ENCODE results near the gene ELN. TPM values are rescaled to one million over a fixed set of nuclear protein-coding genes. Genes with fewer than 3 reads are reported as not detected.

ELN gene
- total RNA-seq, 1 experiment from 2014 or later: 0.37 TPM

DNA sequence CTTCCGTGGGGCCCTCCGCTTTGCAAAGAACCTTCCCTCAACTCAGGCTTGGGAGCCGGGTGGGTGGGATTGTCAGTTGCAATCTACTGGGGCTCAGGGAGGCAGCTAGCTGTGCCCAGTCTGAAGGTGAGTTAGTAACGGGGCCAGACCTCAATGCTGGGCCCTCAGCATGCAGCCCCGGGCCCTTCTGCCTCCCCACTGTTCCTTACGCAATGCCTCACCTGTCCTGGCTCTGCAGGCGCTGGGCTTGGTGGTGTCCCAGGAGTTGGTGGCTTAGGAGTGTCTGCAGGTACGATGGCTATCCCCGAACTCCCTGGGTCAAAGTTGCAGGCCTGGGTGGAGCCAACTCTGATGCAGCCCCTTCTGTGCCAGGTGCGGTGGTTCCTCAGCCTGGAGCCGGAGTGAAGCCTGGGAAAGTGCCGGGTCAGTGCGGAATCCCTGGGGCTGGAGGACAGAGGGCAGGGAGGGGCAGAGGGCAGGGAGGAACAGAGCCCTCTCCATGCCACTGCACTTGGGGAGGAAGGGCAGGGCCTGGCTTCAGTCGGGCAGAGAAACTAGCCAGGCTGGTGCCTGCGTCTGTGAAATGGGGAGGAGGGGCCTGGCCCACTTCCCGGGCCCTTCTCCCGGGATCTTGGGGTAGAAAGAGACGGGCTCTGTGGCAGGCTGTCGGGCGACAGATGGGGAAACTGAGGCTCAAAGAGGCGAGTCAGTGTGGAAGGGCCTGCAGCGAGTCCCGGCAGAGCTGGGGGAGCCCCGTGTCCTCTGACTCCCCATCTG is 15.0 kb downstream of the ELN start:
- peak overlapping the region in 1 of 2 experiments; percentile 41; a peak in 3 of 5 replicates for H3K4me3 Mint-ChIP-seq
- no peak overlapping the region for H2BK20ac ChIP-seq (ENCODE audit: low read depth, low read length, poor library complexity, severe bottlenecking)
- H4K5ac ChIP-seq (ENCODE audit: insufficient read length, low read depth, low read length): no peak overlapping the region
- H3K56ac ChIP-seq (ENCODE audit: insufficient read length, low read depth, low read length): no peak overlapping the region
- WGBS (ENCODE audit: extremely low coverage, insufficient read length, low lambda C conversion rate): no CpG with 5 or more reads among the region's 24 CpGs
- H2BK12ac ChIP-seq (ENCODE audit: insufficient read length, low read depth, low read length): peak overlapping the region; percentile 16
- no peak overlapping the region for H4K8ac ChIP-seq (replicated peaks; ENCODE audit: insufficient read length, low read depth, low read length)
- H3K36me3 Mint-ChIP-seq (ENCODE audit: insufficient read depth in 1 of 3, low read depth in 3 of 3): no peaks in the 10 kb centered on the region
- no peak for DNase-seq
- peak overlapping the region in 2 of 3 experiments; percentile 75 to 96; a peak in 5 of 7 replicates for H3K27ac Mint-ChIP-seq
- H3K14ac ChIP-seq (ENCODE audit: insufficient read depth, low read length): peak overlapping the region; percentile 38; the same call in 1 of the 2 replicates
- no peak overlapping the region for H3K9ac ChIP-seq (ENCODE audit: extremely low read depth, insufficient read length, low read length)
- H4K20me1 ChIP-seq (ENCODE audit: control insufficient read depth, insufficient read depth, insufficient read length): no peaks in the 10 kb centered on the region
- peaks cover 30 to 43% of the 10 kb centered on the region in 2 experiments for H3K4me1 Mint-ChIP-seq
- no peaks in the 10 kb centered on the region for H3K79me2 ChIP-seq (ENCODE audit: insufficient read depth, low read length)
- no peak overlapping the region for H2BK15ac ChIP-seq (ENCODE audit: low read depth, low read length)
- no peak overlapping the region for H2AFZ ChIP-seq (ENCODE audit: low read length)
- H3K4me2 ChIP-seq (ENCODE audit: insufficient read depth, insufficient read length, low read length): no peak overlapping the region
- no peaks in the 10 kb centered on the region for H3K27me3 ChIP-seq (ENCODE audit: insufficient read depth, low read length)
- H4K91ac ChIP-seq (ENCODE audit: insufficient read length, low read depth, low read length): no peak overlapping the region
- H3K23ac ChIP-seq (ENCODE audit: insufficient read length, low read depth, low read length): no peak overlapping the region
- H3K18ac ChIP-seq (ENCODE audit: insufficient read length, low read depth, low read length): peak overlapping the region; percentile 63
- no peaks in the 10 kb centered on the region; the same call in 1 of the 2 replicates for H3K4me1 ChIP-seq (ENCODE audit: insufficient read depth, low read length)
- no peak overlapping the region for H2BK120ac ChIP-seq (ENCODE audit: low read depth, low read length, poor library complexity, severe bottlenecking)
- no peaks in the 10 kb centered on the region for H3K79me1 ChIP-seq (ENCODE audit: insufficient read depth, low read depth, low read length, poor library complexity, severe bottlenecking)
- H3K27ac ChIP-seq (ENCODE audit: insufficient read length, low read depth, low read length): no peak overlapping the region
- no peaks in the 10 kb centered on the region for H3K9me3 Mint-ChIP-seq
- no peak overlapping the region for H2AK5ac ChIP-seq (ENCODE audit: insufficient read length, low read length)
- H3K23me2 ChIP-seq (ENCODE audit: insufficient read length, low read depth, low read length, poor library complexity, severe bottlenecking): no peaks in the 10 kb centered on the region
- H3T11ph ChIP-seq (ENCODE audit: low read length): no peak overlapping the region
- TF ChIP-seq, protein P1, sequence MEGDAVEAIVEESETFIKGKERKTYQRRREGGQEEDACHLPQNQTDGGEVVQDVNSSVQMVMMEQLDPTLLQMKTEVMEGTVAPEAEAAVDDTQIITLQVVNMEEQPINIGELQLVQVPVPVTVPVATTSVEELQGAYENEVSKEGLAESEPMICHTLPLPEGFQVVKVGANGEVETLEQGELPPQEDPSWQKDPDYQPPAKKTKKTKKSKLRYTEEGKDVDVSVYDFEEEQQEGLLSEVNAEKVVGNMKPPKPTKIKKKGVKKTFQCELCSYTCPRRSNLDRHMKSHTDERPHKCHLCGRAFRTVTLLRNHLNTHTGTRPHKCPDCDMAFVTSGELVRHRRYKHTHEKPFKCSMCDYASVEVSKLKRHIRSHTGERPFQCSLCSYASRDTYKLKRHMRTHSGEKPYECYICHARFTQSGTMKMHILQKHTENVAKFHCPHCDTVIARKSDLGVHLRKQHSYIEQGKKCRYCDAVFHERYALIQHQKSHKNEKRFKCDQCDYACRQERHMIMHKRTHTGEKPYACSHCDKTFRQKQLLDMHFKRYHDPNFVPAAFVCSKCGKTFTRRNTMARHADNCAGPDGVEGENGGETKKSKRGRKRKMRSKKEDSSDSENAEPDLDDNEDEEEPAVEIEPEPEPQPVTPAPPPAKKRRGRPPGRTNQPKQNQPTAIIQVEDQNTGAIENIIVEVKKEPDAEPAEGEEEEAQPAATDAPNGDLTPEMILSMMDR (conservative IDR thresholded peaks at IDR 0.05): no peak
- H3K27me3 Mint-ChIP-seq (ENCODE audit: low read depth): peaks cover 1% of the 10 kb centered on the region; the same call in 1 of the 2 replicates
- H3K9me3 ChIP-seq (ENCODE audit: control insufficient read depth, low read depth, low read length): no peaks in the 10 kb centered on the region
- H2BK5ac ChIP-seq (ENCODE audit: insufficient read length, low read length): no peak overlapping the region
- no peak overlapping the region for H3K4ac ChIP-seq (ENCODE audit: low read depth, low read length)
